NB4 (cell line): ENCODE results near the gene IFT25.

Experiments used
- MYC ChIP-seq: IDR thresholded peaks from 2 replicates; pipeline ENCODE4 v1.6.1; 2011; ENCODE audit warnings: low read depth, low read length
- POLR2A ChIP-seq: IDR thresholded peaks from 2 replicates; pipeline ENCODE4 v1.6.1; 2011; ENCODE audit warnings: mild to moderate bottlenecking; ENCODE audit not compliant: insufficient read length; ENCODE audit errors: extremely low read depth
- TF ChIP-seq, protein P1 (sequence below): IDR thresholded peaks from one replicate; pipeline ENCODE4 v1.5.1; 2012; ENCODE audit warnings: low read depth, low read length

DNA sequence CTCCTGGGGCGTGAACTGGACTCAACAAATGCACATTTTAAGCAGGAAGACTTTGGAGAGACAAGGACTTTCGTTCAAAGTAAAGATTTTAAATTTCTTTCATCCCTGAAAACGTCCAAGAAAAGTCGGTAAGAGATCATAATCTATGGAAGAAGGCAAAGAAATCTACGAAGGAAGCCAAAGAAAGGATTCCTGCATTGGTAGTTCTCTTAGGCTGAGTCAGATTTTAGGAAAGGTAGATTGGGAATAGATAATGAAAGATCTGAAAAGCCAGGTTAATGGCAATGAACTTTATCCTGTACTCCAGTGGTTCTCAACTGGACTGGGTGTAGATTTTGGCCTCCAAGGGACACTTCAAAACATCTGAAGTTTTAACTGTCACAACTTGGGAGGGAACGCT, 2.4 kb downstream of the IFT25 start:
- TF ChIP-seq, protein P1, sequence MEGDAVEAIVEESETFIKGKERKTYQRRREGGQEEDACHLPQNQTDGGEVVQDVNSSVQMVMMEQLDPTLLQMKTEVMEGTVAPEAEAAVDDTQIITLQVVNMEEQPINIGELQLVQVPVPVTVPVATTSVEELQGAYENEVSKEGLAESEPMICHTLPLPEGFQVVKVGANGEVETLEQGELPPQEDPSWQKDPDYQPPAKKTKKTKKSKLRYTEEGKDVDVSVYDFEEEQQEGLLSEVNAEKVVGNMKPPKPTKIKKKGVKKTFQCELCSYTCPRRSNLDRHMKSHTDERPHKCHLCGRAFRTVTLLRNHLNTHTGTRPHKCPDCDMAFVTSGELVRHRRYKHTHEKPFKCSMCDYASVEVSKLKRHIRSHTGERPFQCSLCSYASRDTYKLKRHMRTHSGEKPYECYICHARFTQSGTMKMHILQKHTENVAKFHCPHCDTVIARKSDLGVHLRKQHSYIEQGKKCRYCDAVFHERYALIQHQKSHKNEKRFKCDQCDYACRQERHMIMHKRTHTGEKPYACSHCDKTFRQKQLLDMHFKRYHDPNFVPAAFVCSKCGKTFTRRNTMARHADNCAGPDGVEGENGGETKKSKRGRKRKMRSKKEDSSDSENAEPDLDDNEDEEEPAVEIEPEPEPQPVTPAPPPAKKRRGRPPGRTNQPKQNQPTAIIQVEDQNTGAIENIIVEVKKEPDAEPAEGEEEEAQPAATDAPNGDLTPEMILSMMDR, result no peak
- TF ChIP-seq MYC (no peak), POLR2A (no peak)
